Activated T-helper 1 cell treated with anti-CD3 and anti-CD28 coated beads, Interleukin-2, amount 50 U/mL, for 16 hours (primary cell): ENCODE measurements around the gene DLGAP4.

ENCODE experiments used
- DNase-seq, 2 donors: peaks; one replicate each; pipeline ENCODE4 v3.0.0-alpha.2; 2020; ENCODE audit warnings: low read depth in 1 of 2, low spot score in 1 of 2

DLGAP4 gene

DNA sequence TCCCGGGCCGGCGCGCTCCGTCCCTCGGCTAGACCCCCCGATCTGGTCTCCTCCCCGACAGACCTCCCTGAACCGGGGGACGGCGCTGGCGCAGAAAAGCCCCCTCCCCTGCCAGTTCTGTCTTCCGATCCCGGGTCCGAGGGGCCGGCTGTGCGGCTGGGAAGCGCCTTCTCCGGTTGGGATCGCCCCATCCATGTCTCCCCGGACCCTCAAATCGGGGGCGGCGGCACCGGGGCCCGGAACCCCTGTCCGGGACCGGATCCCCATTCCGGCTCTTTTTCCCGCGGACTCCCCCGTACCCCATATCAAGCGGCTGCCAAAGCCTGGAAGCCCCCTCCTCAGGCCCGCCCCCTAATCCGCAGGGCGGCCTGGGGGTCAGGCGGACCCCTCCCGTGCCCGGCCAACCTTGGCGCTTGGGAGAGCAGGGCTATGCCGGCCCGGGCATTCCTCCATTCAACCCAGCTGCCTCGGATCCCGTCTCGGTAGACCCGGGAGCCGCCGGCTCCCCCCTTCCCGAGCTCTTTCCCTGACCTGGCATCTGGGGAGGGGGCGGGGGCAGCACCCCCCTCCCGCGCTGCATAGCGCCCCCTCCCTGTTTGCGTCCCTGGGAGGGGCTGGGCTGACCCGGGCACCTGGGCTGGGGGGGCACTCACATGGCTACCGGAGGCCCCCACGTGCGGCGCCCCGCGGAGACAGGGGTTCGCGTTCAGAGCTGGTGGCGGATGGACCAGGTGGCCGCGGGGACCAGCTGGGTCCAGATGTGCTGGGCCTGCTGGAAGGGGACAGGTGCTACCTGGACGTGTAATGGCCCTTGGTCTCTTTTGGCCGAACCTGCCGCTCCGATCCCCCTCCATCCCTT is 643 bp downstream of the DLGAP4 start:
- DNase-seq, result no peak

- no peak for DNase-seq
Measured at GRCh38 chr20:36307412-36308325, 1.5 kb downstream of the DLGAP4 start.

DNA sequence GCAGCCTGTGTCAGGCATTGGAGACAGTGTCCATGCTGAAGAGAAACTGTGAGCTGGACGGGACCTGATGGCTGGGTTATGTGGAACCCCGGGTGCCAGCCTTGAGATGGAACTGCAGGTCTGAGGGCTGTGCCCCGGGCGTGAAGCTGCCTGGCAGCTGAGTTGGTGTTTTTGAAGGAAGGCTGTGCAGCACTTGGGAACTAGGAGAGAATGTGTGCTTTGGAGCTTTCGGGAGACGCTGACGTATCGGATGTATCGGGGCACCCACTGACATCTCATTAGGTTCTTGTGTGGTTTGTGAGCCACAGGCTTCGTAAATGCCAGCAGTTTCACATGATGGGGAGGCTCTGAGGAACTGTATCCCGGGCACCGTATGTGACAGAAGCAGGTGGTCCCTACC is 2.2 kb downstream of the DLGAP4 start:
- no peak for DNase-seq

DNA sequence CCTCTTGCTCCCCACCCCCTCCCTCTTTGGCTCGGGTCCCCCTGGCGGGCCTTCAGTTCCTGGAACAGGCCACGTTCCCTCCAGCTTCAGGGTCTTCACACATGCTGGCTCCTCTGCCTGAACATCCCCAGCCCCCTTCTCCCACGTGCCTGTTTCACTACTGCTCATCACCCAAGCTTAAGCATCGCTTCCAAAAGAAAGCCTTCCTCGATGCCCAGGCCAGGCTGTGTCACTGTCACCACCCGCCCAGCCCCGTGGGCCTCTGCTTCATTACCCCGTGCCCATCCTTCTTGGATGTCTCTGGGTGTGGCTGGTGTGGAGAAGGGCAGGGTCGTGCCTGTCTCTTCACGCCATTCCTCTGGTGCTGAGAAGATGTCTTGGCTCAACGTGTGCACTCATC is 2.8 kb downstream of the DLGAP4 start:
- no peak for DNase-seq

GRCh38 chr20:36309643-36310042 is 3.5 kb downstream of the DLGAP4 start:
- no peak for DNase-seq

GRCh38 chr20:36310215-36310981 is 4.3 kb downstream of the DLGAP4 start:
- DNase-seq, result no peak

DNA sequence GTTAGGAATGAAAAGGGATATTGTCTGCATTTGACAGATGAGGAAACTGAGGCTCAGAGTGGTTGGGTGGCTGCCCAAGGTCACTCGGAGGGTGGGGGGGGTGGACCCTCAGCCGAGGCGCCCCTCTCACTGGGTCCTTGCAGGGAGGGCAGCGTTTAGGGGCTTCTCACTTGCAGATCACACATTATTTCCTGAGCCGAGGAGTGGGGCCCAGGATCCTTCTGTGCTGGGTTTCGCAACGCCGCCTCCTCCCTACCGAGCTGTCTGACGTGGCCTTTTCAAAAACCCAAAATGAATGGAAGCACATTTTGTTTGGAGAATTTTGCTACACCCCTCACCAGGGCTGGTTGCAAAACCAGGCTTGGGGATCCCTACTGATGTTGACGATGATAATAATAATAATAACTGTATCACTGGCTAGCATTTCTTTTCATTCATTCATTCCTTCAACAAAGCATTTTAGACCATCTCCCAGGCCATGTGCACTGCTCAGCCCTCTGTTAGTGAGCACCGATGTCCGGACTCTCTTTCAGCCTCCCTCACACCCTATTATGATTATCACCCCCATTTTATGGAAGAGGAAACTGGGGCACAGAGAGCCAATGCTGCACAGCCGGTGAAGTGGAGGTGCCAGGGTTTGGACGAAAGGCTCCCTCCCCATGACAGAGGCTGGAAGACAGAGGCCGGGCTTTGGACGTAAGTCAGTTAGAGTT is 5.2 kb downstream of the DLGAP4 start:
- DNase-seq, result no peak

DNA sequence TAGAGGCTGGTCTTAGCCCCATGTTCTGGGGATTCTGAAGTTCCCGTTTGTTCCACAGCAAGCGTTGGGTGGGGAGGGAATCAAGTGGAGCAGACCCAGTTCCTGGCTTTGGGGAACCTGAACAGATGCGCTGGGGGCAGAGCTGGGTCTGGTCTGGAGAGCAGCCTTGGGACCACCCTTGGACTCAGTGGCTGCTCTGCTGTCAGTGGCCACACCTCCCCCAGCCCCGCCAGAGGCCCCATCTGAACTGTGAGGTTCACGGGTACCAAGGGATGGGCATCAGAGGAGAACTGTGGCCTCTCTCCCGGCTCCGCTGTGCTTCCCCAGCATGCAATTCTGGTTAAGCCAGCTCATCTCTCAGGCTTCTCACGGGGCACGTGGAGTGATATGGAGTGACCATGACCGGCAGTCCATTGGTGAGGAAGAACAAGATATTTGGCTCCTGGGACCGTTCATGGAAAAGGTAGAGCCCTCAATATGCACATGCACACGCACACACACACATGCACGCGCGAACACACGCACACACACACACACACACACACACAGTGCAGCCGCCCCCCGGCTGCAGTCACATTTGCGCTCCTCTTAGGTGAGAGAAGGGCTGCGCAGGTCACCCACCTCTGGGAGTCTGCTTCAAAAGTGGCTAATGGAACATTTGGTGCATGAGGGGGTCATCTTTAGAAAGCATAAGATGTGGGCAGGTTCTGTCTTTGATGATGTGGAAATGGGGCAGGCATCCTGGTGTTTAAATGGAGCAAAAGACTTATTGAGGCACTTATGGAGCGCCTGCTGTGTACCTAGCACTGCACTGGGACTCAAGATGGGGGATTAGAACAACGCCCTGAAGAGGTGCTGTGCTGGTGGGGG is 6.0 kb downstream of the DLGAP4 start:
- no peak for DNase-seq

- DNase-seq, result no peak
Measured at GRCh38 chr20:36312724-36313441, 6.7 kb downstream of the DLGAP4 start.

DNA sequence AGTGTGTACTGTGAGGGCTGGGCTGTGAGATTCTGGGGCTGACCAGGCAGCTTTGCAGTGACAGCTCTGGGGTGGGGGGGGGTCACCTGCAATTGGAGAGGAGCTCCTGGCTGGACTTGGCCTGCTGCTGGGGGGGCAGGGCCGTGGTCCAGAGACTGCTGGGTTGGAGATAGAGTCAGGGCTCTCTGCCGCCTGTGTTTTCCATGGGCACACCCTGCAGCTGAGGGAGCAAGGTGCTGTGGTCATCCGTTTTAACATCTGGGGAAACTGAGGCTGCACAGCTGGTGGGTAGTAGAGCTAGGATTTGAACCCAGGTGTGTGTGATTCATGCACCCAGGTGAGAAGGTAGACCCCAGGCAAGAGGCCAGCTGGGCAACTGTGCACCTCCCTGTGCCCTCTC is 7.3 kb downstream of the DLGAP4 start:
- DNase-seq, result no peak

DNA sequence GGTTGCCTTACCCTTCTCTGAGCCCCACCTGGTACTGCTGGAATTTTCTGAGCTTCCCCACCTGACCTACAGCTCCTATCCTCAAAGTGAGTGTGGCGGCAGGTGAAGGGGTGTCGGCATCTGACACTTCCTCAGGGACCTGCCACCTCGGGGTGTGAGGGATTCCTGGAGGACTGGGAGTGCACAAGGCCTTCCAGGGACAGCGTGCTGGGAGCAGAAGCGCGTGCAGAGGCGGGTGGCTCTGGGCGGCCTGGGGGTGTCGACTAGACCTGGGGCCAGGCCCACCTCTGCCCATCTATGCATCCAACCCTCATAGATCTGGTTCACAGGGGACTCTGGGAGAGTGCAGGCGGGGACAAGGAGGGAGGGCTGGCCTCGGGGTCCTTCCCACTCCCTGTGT is 7.8 kb downstream of the DLGAP4 start:
- no peak for DNase-seq

DNA sequence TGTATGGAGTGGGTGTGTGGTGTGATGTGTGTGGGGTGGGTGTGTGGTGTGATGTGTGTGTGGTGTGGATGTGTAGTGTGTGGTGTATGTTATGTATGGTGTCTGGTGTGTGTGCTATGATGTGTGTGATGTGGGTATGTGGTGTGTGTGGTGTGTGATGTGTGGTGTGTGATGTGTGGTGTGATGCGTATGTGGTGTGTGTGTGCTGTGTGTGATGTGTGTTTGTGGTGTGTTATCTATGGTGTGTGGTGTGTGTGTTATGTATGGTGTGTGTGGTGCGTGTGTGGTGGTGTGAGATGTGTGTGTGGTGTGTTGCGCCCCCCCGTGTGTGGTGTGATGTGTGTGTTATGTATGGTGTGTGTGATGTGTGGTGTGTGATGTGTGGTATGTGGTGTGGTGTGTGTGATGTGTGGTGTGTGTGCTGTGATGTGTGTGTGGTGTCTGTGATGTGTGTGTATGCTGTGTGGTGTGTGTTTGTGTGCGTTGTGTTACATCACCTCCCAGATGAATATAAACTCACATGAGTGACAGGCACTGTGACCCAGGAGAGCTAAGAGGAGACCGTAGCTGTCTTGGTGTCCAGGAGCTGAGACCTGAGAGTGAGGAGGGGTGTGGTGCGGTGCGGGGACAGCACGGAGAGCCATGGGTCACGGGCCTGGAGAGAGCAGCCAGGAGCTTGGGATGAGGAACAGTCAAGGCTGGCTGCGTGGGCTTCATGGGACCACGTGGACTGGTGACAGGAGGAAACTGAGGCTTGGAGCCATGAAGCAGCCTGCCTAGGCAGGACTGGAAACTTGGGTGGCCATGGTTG is 8.8 kb downstream of the DLGAP4 start:
- DNase-seq, result no peak

- DNase-seq, result no peak
Measured at GRCh38 chr20:36315545-36316351, 9.6 kb downstream of the DLGAP4 start.

DNA sequence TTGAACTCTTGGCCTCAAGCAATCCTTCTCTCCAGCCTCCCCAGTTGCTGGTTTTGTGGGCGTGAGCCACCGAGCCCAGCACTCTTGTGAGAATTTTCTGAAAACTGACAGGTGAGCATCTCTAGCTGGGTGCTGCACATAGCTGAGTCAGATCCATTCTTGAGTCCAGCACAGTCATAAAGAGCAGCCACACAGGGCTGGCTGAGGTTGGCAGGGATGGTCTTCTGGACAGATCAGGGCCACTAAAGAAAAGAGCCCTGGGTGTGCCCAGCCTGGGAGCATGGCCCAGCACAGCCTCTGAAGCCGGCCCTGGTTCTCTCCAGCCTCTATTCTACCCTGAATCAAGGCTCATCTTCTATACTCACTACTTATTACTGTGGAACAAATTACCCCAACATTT is 11.5 kb downstream of the DLGAP4 start:
- no peak for DNase-seq

DNA sequence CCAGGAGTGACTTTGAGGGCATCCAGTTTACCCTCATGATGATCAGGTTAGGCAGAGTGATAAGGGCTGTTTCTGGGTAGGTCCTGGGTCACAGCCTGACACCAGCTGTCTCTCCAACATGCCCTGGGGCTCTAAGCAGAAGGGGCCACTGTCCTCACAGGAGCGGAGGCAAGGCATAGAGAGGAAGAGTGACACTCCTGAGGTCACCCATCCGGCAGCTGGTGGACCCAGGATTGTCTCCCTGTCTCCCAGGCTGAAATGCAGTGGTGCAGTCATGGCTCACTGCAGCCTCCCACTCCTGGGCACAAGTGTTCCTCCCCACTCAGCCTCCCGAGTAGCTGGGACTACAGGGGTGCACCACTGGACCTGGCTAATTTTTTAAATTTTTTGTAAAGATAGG is 12.0 kb downstream of the DLGAP4 start:
- no peak for DNase-seq

GRCh38 chr20:36319356-36320260 is 13.5 kb downstream of the DLGAP4 start:
- no peak for DNase-seq
